HG03469 (cell line): ENCODE results near the gene FDXACB1.

Experiments used
- ATAC-seq: cut with Tn5 transposase; IDR thresholded peaks from one replicate; pipeline ENCODE4 v1.9.1; 2021; ENCODE audit warnings: mild to moderate bottlenecking, moderate library complexity, moderate number of reproducible peaks; ENCODE audit not compliant: unreplicated experiment

Gene FDXACB1

GRCh38 chr11:111878849-111879636, at the start of gene FDXACB1, which contains the start of gene CFAP68:
Gene FDXACB1 (minus strand): TSS chr11:111879165. CDS start chr11:111879132, 33 bp downstream.
Gene CFAP68 (plus strand): TSS chr11:111879541. CDS start chr11:111879561, 20 bp downstream.
- ATAC-seq: peak; percentile 70

DNA sequence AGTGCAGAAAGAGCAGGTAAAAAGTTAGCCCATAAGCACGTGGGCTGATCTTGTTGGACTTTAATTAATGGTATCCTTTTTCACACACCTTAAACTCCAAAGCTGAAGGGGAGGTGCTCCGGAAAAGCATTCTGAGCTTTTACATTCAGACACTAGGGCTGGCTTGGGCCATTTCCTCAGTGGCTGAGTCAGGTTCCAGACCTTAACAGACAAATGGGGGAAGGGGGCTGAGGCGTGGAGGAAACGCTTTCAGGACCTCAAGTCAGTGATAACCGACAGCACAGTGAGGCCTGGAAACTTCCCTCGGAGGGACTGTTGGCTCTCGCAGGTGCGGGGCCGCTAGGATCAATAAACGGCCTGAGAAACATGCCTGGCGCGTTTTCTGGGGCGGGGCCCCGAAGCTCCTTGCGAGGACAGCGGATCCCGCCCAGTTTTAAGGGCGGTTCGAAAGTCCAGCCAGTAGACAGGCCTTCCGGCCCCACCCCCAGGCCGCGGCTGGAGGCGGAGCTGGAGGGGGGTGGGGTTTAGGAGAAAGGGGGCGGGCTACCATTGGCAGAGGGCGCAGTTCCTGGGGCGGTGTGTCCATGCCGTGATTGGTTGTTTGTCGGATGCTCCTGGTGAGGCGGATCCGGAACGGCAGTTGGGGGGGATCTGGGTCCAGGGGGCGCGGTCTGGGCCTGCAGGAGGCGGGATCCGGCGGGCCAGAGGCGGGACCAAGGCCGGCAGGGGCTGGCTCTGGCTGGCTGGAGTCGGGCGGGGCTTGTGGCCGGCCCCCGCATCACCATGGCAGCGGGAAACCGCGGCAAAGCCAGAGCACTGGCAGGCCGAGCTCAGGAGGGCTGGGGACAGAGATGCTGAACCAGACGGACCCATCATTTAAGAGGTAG, 47.8 kb upstream of the FDXACB1 start:
- peak; percentile 82 for ATAC-seq

- no peak for ATAC-seq
Measured at GRCh38 chr11:111925953-111926352, 47.0 kb upstream of the FDXACB1 start.

GRCh38 chr11:111923951-111924350, 45.0 kb upstream of the FDXACB1 start:
- no peak for ATAC-seq

GRCh38 chr11:111923351-111923788, 44.4 kb upstream of the FDXACB1 start:
- no peak for ATAC-seq

DNA sequence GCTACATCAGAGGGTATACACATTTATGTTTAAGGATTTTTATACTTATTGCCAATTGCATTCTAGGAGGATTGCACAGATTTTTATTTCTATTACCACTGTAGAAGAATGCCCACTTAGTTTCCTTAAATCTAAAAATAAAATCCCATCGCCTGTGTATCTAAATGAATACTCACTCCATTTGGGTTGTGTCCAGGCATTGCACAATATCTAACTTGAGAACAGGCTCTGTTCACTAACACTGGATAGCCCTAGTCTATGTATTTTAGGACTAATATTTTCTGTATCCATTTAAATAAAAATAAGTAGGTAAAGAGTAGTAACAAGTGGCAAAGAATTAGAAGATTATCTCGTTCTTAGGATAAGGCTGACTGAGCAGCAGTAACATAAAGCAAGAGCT, 43.8 kb upstream of the FDXACB1 start:
- no peak for ATAC-seq

DNA sequence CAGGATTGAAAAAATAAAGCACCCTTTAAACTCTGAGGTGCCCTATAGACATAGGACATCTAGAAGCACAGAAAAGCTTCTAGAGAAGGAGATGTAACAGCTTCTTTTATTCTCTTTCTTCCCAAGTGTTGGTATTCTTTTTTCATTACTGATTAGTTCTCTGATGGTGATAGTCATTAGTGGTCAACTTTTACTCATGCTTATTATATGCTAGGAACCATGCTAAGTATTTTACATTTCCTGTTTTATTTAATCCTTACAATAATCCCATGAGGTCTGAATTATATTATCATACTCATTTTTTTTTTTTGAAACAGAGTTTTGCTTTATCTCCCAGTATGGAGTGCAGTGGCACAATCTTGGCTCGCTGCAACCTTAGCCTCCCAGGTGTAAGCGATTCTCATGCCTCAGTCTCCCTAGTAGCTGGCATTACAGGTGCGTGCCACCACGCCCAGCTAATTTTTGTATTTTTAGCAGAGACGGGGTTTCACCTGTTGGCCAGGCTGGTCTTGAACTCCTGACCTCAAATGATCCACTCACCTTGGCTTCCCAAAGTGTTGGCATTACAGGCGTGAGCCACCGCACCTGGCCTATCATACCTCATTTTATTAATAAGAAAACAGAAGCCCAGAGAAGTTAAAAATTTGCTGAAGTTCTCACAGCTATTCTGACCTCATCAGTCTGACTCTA, 42.7 kb upstream of the FDXACB1 start:
- no peak for ATAC-seq

GRCh38 chr11:111920908-111921307, 41.9 kb upstream of the FDXACB1 start:
- no peak for ATAC-seq

DNA sequence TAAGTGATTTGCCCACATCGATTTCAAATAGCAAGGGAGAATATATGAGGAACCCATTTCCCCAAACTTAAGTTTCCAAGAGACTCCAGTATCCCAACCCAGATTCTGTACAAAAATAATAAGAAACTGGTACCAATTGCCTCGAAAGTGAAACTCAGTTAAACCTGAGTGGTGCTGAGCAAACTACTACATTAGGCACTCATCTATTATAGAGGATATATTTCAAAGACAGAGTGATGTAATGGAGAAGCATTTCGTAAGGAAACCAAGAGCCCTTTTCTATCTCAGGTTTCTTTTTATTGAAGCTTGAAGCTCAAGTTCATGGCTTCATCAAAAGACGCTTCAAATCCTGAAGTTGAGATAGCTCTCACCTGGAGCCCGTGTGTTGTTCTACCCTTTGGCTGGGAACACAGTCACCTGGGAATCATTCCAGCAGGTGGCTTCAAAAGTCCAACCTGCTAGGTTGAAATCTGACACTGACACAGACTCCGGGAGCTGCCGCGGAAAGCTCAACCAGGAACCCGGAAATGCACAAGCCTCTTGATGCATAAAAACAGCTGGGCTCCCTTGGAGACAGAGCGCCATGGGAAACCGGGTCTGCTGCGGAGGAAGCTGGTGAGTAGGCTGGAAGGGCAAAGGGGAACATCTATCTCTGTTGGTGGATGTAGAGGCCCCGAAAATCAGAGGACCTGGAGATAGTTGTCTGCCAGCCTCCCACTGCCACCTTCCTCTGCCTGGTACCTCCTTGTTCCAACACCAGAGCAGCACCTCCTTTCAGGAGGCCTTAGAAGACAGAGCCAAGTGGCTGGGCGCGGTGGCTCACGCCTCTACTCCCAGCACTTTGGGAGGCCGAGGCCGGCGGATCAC, 39.7 kb upstream of the FDXACB1 start, which contains the start of gene C11orf52:
C11orf52 (plus strand) TSS at position 524 of the 867 bp plus-strand sequence; CDS start at position 584, 60 bp downstream.
- ATAC-seq: no peak

DNA sequence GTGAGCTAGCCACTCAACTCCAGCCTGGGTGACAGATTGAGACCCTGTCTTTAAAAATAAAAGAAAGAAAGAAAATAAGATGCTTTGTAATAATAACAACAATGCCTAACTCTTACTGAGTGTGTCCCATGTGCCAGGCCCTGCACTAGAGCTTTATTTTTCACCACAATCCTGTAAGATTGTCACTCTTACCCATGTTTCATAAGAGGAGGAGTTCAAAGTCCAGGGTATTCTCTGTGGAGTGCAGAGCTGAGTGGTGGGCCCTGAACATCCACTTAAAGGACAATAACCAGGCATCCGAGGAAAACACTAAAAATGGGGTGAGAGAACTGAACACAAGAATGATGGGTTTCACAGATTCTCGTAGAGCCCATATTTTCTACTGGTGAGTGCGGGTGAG, 38.8 kb upstream of the FDXACB1 start:
- no peak for ATAC-seq

DNA sequence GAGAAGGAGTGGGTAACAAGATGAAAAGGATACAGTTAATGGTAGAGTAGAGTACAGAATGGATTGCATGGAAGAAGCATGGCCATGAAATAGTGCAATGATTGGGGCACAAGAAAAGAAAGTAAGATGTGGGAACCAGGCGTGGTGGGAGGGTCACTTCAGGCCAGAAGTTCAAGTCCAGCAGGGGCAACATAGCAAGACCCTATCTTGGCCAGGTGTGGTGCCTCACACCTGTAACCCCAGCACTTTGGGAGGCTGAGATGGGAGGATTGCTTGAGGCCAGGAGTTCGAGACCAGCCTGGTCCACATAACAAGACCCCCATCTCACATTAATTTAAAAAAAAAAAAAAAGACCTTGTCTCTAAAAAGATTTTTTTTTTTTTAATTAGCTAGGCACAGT, 38.3 kb upstream of the FDXACB1 start:
- no peak for ATAC-seq

GRCh38 chr11:111916768-111917167, 37.8 kb upstream of the FDXACB1 start:
- no peak for ATAC-seq

- ATAC-seq: no peak
Measured at GRCh38 chr11:111913997-111914396, 35.0 kb upstream of the FDXACB1 start.

DNA sequence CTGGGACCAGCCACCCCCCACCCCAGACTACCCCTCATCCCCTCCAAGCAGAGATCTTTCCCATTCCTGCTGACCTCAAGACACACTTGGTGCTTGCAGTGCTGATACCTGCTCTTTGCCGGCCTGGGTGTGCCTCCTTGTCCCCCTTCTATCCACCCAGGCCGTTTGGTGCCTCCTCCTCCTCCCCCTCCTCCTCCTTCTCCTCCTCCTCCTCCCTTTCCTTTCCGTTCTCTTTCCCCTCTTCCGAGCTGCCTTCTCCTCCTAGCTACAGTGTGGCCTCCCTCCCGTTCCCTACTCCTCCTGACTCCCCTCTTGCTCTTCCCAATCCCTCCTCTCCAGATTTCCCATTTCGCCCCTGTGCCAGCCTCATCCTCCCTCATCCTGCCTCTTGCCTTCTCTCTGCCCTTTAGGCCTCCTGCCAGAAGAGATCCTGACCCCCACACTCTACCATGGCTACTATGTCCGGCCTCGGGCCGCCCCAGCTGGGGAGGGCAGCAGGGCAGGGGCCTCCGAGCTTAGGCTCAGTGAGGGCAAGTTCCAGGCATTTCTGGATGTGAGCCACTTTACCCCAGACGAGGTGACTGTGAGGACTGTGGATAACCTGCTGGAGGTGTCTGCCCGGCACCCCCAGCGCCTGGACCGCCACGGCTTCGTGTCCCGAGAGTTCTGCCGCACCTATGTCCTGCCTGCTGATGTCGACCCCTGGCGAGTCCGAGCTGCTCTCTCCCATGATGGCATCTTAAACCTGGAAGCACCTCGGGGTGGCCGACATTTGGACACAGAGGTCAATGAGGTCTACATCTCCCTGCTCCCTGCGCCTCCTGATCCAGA, 34.3 kb upstream of the FDXACB1 start:
- ATAC-seq: no peak

- no peak for ATAC-seq
Measured at GRCh38 chr11:111912535-111912934, 33.6 kb upstream of the FDXACB1 start, which contains the start of gene HSPB2. Gene HSPB2 (plus strand): TSS chr11:111912734. CDS start chr11:111912830, 96 bp downstream.

DNA sequence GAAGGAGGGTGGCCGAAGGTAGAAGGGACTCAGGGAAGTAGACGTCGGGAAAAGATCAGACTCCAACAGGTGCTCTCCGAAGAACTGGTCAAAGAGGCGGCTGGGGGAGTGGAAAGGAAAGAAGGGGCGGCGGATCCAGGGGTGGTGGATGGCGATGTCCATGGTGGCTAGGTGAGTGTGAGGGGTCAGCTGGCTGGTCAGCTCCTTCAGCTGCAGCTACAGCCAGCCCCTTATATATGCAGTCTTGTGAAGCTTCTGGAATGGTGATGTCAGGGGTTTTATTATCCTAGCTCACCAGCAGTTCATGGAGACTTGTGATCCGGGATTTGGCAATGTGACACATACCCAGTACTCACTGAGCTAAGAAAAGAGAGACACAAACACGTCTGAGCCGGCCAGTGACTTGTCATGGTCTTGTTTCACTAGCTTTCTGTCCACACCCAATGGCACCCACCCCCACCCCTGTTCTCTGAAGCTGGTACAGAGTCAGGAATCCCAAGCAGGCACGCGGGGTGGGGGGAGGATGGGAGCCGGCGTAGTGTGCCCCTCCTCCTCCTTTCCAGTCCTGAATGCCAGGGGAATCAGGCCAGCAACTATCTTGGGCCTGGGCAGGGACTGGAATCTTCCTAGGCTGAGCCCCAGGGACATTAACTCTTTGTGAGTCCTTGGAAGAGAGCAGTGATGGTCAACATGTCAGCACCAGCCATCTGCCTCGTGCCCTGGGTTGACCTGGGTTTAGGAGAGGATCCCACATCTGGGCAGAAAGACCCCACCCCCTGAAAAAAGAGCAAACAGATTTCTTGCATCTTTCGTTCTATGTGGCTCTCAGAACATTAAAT, 32.8 kb upstream of the FDXACB1 start, which contains the start of gene CRYAB:
CRYAB (minus strand) TSS at position 208 of the 839 bp plus-strand sequence; CDS start at position 162, 46 bp downstream.
- no peak for ATAC-seq

- ATAC-seq: no peak
Measured at GRCh38 chr11:111910676-111911562, 32.0 kb upstream of the FDXACB1 start.
